GM10266 (cell line): ENCODE results near the gene NCAPD2.

Experiments
- DNase-seq: peaks from one replicate; pipeline ENCODE4 v3.0.0; 2012; ENCODE audit errors: extremely low spot score
- TF ChIP-seq, protein P1 (sequence below): IDR thresholded peaks from 2 replicates; pipeline ENCODE4 v1.5.1; 2012; ENCODE audit warnings: mild to moderate bottlenecking, low read depth; ENCODE audit not compliant: control insufficient read depth, insufficient read depth; ENCODE audit errors: missing control alignments

Gene NCAPD2

DNA sequence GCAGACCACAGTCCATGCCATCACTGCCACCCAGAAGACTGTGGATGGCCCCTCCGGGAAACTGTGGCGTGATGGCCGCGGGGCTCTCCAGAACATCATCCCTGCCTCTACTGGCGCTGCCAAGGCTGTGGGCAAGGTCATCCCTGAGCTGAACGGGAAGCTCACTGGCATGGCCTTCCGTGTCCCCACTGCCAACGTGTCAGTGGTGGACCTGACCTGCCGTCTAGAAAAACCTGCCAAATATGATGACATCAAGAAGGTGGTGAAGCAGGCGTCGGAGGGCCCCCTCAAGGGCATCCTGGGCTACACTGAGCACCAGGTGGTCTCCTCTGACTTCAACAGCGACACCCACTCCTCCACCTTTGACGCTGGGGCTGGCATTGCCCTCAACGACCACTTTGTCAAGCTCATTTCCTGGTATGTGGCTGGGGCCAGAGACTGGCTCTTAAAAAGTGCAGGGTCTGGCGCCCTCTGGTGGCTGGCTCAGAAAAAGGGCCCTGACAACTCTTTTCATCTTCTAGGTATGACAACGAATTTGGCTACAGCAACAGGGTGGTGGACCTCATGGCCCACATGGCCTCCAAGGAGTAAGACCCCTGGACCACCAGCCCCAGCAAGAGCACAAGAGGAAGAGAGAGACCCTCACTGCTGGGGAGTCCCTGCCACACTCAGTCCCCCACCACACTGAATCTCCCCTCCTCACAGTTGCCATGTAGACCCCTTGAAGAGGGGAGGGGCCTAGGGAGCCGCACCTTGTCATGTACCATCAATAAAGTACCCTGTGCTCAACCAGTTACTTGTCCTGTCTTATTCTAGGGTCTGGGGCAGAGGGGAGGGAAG, 43.9 kb downstream of the NCAPD2 start:
- TF ChIP-seq, protein P1, sequence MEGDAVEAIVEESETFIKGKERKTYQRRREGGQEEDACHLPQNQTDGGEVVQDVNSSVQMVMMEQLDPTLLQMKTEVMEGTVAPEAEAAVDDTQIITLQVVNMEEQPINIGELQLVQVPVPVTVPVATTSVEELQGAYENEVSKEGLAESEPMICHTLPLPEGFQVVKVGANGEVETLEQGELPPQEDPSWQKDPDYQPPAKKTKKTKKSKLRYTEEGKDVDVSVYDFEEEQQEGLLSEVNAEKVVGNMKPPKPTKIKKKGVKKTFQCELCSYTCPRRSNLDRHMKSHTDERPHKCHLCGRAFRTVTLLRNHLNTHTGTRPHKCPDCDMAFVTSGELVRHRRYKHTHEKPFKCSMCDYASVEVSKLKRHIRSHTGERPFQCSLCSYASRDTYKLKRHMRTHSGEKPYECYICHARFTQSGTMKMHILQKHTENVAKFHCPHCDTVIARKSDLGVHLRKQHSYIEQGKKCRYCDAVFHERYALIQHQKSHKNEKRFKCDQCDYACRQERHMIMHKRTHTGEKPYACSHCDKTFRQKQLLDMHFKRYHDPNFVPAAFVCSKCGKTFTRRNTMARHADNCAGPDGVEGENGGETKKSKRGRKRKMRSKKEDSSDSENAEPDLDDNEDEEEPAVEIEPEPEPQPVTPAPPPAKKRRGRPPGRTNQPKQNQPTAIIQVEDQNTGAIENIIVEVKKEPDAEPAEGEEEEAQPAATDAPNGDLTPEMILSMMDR, result peak; percentile 85
- DNase-seq, result peak; percentile 64

DNA sequence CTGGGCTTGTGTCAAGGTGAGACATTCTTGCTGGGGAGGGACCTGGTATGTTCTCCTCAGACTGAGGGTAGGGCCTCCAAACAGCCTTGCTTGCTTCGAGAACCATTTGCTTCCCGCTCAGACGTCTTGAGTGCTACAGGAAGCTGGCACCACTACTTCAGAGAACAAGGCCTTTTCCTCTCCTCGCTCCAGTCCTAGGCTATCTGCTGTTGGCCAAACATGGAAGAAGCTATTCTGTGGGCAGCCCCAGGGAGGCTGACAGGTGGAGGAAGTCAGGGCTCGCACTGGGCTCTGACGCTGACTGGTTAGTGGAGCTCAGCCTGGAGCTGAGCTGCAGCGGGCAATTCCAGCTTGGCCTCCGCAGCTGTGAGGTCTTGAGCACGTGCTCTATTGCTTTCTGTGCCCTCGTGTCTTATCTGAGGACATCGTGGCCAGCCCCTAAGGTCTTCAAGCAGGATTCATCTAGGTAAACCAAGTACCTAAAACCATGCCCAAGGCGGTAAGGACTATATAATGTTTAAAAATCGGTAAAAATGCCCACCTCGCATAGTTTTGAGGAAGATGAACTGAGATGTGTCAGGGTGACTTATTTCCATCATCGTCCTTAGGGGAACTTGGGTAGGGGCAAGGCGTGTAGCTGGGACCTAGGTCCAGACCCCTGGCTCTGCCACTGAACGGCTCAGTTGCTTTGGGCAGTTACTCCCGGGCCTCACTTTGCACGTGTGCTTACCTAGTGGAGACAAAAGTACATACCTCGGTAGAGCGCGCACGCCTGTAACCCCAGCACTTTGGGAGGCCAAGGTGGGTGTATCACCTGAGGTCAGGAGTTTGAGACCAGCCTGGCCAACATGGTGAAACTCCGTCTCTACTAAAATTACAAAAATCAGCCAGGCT, 44.8 kb downstream of the NCAPD2 start:
- DNase-seq, result peak; percentile 33
- TF ChIP-seq, protein P1, result no peak

DNA sequence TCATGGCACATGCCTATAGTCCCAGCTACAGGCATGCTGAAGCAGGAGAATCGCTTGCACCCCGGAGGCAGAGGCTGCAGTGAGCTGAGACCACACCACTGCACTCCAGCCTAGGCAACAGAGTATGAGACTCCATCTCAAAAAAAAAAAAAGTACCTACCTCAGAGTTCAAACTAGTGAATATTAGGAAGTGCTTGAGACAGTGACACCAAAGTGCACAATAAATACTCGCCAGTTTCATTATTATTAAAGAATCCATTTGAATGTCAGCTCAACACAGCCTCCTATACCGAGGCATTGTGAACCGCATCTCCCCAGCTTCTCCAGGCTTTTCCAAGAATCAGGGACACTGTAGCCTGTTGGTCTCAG, 45.4 kb downstream of the NCAPD2 start:
- no peak for DNase-seq

DNA sequence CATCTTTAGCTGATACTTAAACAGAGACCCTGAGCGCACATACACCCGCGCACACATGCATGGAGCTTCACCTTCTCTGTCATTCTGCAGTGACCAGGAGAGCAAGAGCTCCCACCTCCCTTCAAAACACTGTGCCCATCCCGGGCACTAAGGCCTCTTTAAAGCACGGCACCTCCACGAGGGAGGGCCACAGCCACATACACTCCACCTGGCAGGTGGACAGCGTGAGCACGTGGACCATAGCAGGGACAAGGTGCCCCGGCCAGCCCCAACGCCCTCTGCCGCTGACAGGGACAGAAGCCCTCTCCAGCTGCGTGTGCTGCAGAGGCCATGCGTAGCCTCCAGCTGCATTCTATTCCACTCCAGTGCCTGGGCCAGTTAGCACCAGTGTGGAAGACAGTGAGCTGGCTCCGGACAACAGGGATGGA, 45.8 kb downstream of the NCAPD2 start:
- DNase-seq, result no peak

More for the DNA sequence above, 45.4 kb downstream of the NCAPD2 start:
- TF ChIP-seq, protein P1, result no peak

DNA sequence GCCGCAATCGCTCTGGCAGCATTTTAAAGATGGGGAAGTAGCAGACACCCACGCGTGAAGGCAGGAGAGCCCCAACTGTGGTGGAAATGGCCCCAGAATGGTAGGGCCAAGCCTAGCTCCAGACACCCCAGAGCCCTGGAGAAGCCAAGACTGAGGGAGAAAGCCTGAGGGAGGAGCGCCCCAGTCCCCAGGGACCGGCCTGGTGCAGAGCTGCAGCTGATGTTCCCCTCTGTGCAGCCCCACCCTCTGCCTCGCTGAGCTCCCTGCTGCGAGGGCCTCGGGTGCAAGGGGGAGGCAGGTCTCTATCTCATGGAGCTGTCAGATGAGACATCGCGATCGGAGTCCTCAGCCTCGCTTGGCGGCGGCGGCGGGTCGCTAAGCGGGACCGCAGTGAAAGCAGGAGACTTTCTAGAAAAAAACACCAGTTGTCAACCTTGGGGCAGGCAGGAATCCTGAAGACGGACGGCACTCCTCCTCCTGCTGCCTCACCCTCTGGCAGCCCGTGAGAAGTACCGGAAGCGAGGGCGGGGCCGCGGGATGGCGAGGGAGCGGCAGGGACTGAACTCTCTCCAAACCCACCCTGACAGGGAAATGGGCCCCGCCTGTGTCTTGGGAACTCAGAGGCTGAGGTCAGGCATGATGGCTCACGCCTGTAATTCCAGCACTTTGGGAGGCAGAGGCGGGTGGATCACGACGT, 46.4 kb downstream of the NCAPD2 start:
- TF ChIP-seq, protein P1, result peak; percentile 7
- DNase-seq, result peak; percentile 77

More for the DNA sequence above, 45.8 kb downstream of the NCAPD2 start:
- TF ChIP-seq, protein P1, result no peak

DNA sequence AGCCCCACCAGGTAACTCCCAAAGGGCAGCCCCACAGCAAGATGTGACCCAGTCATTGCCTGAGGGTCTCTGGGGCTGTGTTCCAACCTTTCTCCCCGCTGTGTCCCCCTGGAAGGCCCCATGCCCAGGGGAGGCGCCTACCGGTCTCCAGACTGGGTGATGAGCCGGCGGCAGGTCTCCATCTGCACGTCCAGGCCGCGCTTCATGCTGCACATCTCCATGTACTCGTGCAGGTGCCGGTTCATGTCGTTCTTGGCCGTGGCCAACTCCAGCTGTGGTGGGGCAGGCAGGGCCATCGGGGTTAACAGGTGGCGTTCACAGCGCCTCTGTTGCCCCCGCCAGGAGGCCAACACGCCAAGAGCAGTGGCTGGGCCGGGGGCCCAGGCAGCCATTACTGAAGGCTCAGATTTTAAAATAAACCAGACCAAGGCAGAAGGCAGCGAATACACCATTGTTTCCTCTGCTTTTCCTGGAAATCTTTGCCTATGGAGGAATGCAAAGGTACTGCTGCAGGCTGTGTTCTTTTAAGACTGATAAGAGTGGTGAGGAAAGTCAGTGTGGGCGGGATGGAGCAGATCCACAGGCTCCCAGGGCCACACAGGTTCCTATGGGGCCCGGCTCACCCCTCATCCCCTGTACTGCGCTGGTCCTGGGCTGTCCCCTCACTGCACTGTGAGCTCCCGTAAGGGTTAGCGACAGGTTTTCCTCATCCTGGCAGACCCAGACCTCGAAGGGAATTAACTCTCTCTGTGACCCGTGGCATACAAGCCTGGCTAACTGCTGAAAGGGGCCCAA, 47.7 kb downstream of the NCAPD2 start:
- TF ChIP-seq, protein P1, result no peak
- DNase-seq, result no peak
